HepG2 (cell line): Measurements from ENCODE around the gene PRR15L.

ENCODE experiments used
- CTCF ChIP-seq: sonication (generic); formaldehyde crosslinking; IDR thresholded peaks from 2 replicates; pipeline ENCODE4 v1.5.0; 2020; ENCODE audit warnings: mild to moderate bottlenecking, missing genetic modification reagents, moderate library complexity
- GTF3A ChIP-seq: sonication (generic); formaldehyde crosslinking; conservative IDR thresholded peaks from 2 replicates; pipeline ENCODE4 v1.4.0; 2020; ENCODE audit warnings: mild to moderate bottlenecking, missing genetic modification reagents
- NR3C1 ChIP-seq: sonication (generic); formaldehyde crosslinking; IDR thresholded peaks from 2 replicates; pipeline ENCODE4 v1.4.0; 2020; ENCODE audit warnings: missing genetic modification reagents
- SOX6 ChIP-seq, 2 experiments: fragments of 450-650 bp in 1 of 2; sonication (generic) in 1 of 2; formaldehyde crosslinking in 1 of 2; IDR thresholded peaks; 2 replicates each; pipeline versions ENCODE4 v1.4.0 to v1.6.1; 2017 to 2020; ENCODE audit warnings: antibody characterized with exemption in 1 of 2, mild to moderate bottlenecking in 1 of 2, missing genetic modification reagents in 1 of 2
- ZNF280B ChIP-seq: sonication (generic); formaldehyde crosslinking; IDR thresholded peaks from 2 replicates; pipeline ENCODE4 v1.5.0; 2020; ENCODE audit warnings: missing genetic modification reagents, mild to moderate bottlenecking, borderline replicate concordance

- TF ChIP-seq SOX6 (IDR thresholded peaks at IDR 0.05) (no peak), SOX6 (CRISPR knock-in tag; IDR thresholded peaks at IDR 0.05) (no peak), CTCF (no peak), NR3C1 (CRISPR knock-in tag) (no peak), ZNF280B (CRISPR knock-in tag) (no peak), GTF3A (CRISPR knock-in tag) (no peak)
Observed at GRCh38 chr17:47968836-47969235, 11.2 kb upstream of the PRR15L start.
